PC-3 (cell line): ENCODE data around the gene DMAP1.

Experiments
- EZH2 ChIP-seq: fragments of 300-600 bp; sonication (generic); IDR thresholded peaks from one replicate; pipeline ENCODE4 v1.6.1; 2017; ENCODE audit warnings: antibody characterized with exemption, mild to moderate bottlenecking, low read length; ENCODE audit not compliant: unreplicated experiment
- TF ChIP-seq, protein P1 (sequence below): fragments of 300-600 bp; sonication (generic); conservative IDR thresholded peaks from 2 replicates; pipeline ENCODE4 v1.5.1; 2017; ENCODE audit warnings: antibody characterized with exemption, low read depth, mild to moderate bottlenecking, low read length

DNA sequence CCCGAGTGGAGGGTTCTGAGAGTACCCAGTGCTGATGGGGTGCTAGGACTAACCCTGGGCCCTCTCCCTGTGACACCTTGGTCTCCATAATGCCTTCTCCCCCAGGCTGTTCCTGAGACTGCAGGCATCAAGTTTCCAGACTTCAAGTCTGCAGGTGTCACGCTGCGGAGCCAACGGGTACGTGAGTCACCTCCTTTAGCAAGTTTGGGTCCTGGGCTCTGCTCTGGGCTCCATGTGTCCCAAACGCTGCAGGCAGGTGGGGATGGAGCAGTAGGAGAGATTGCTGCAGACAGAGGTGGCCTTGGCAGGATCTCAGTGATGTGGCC lies 6.0 kb downstream of the DMAP1 start:
- TF ChIP-seq, protein P1, sequence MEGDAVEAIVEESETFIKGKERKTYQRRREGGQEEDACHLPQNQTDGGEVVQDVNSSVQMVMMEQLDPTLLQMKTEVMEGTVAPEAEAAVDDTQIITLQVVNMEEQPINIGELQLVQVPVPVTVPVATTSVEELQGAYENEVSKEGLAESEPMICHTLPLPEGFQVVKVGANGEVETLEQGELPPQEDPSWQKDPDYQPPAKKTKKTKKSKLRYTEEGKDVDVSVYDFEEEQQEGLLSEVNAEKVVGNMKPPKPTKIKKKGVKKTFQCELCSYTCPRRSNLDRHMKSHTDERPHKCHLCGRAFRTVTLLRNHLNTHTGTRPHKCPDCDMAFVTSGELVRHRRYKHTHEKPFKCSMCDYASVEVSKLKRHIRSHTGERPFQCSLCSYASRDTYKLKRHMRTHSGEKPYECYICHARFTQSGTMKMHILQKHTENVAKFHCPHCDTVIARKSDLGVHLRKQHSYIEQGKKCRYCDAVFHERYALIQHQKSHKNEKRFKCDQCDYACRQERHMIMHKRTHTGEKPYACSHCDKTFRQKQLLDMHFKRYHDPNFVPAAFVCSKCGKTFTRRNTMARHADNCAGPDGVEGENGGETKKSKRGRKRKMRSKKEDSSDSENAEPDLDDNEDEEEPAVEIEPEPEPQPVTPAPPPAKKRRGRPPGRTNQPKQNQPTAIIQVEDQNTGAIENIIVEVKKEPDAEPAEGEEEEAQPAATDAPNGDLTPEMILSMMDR, result no peak
- no peak for TF ChIP-seq EZH2
